SJSA1 (cell line): ENCODE data around the gene CYSRT1. TPM values are rescaled to one million over a fixed set of nuclear protein-coding genes. Genes with fewer than 3 reads are reported as not detected.

Experiments used
- DNase-seq, 2 experiments: peaks; one replicate each; pipeline ENCODE4 v3.0.0-alpha.2; 2015 to 2020; ENCODE audit warnings: low spot score in 2 of 2, low read depth in 1 of 2
- H3K27ac ChIP-seq: fragments of 250-450 bp; sonication (Bioruptor Pico); 2 replicates; pipeline ENCODE4 v1.5.1; 2020; ENCODE audit warnings: mild to moderate bottlenecking, moderate library complexity
- H3K27me3 ChIP-seq: fragments of 250-450 bp; sonication (Bioruptor Pico); replicated peaks from 2 replicates; pipeline ENCODE4 v1.5.1; 2020; ENCODE audit warnings: mild to moderate bottlenecking, moderate library complexity
- H3K36me3 ChIP-seq: fragments of 250-450 bp; sonication (Bioruptor Pico); 2 replicates; pipeline ENCODE4 v1.5.1; 2020; ENCODE audit warnings: mild to moderate bottlenecking
- H3K4me1 ChIP-seq: fragments of 250-450 bp; sonication (Bioruptor Pico); replicated peaks from 2 replicates; pipeline ENCODE4 v1.6.1; 2021; ENCODE audit warnings: mild to moderate bottlenecking
- H3K4me3 ChIP-seq: fragments of 250-450 bp; sonication (Bioruptor Pico); 2 replicates; pipeline ENCODE4 v1.5.1; 2020; ENCODE audit warnings: mild to moderate bottlenecking
- H3K9me3 ChIP-seq: fragments of 250-450 bp; sonication (Bioruptor Pico); replicated peaks from 2 replicates; pipeline ENCODE4 v1.5.1; 2020; ENCODE audit warnings: mild to moderate bottlenecking
- total RNA-seq: library from RNA; depleted of rRNA; stranded (reverse); fragments of >200 nt; shearing (Covaris generic); gene quantifications from 2 replicates; pipeline ENCODE4 v1.2.3, GENCODE V29; 2014

CYSRT1 gene
- total RNA-seq, 1 experiment from 2014 or later: 0.24 TPM

GRCh38 chr9:137247135-137247915, 22.4 kb downstream of the CYSRT1 start:
- H3K9me3 ChIP-seq: no peaks in the 10 kb centered on the region
- peaks cover 20% of the 10 kb centered on the region for H3K36me3 ChIP-seq
- H3K27me3 ChIP-seq: no peaks in the 10 kb centered on the region
- H3K4me3 ChIP-seq: no peak overlapping the region
- DNase-seq: no peak
- H3K4me1 ChIP-seq: peaks cover 17% of the 10 kb centered on the region
- no peak overlapping the region for H3K27ac ChIP-seq

- no peak for DNase-seq
- H3K9me3 ChIP-seq: no peaks in the 10 kb centered on the region
- H3K27me3 ChIP-seq: no peaks in the 10 kb centered on the region
- no peak overlapping the region for H3K27ac ChIP-seq
- H3K4me3 ChIP-seq: no peak overlapping the region
- peaks cover 11% of the 10 kb centered on the region for H3K4me1 ChIP-seq
- H3K36me3 ChIP-seq: peaks cover 15% of the 10 kb centered on the region
These were observed 22.9 kb downstream of the CYSRT1 start for GRCh38 chr9:137247916-137248175.

GRCh38 chr9:137250329-137251193, 25.6 kb downstream of the CYSRT1 start:
- Histone ChIP-seq H3K27ac (no peak overlapping the region), H3K27me3 (no peaks in the 10 kb centered on the region), H3K4me3 (no peak overlapping the region), H3K9me3 (no peaks in the 10 kb centered on the region), H3K4me1 (peaks cover 10% of the 10 kb centered on the region), H3K36me3 (peaks cover 4% of the 10 kb centered on the region)
- DNase-seq: no peak

GRCh38 chr9:137251194-137251461, 26.2 kb downstream of the CYSRT1 start, which contains the start of gene STPG3:
STPG3 (plus strand) TSS chr9:137251286; CDS start chr9:137251287, 1 bp downstream.
- Histone ChIP-seq H3K9me3 (no peaks in the 10 kb centered on the region), H3K4me1 (peaks cover 12% of the 10 kb centered on the region), H3K27ac (no peak within 1 kb of the TSS), H3K27me3 (no peaks in the 10 kb centered on the region), H3K36me3 (peaks cover 10% of the 10 kb centered on the region), H3K4me3 (no peak within 1 kb of the TSS)
- no peak for DNase-seq

GRCh38 chr9:137251490-137252268, 26.7 kb downstream of the CYSRT1 start:
- Histone ChIP-seq H3K4me3 (no peak overlapping the region), H3K9me3 (no peaks in the 10 kb centered on the region), H3K36me3 (peaks cover 16% of the 10 kb centered on the region), H3K4me1 (peaks cover 18% of the 10 kb centered on the region), H3K27me3 (no peaks in the 10 kb centered on the region), H3K27ac (no peak overlapping the region)
- no peak for DNase-seq

- Histone ChIP-seq H3K9me3 (no peaks in the 10 kb centered on the region), H3K4me1 (peaks cover 19% of the 10 kb centered on the region), H3K27me3 (no peaks in the 10 kb centered on the region), H3K36me3 (peaks cover 21% of the 10 kb centered on the region), H3K27ac (no peak overlapping the region), H3K4me3 (no peak overlapping the region)
- DNase-seq: no peak
These were observed 27.9 kb downstream of the CYSRT1 start for GRCh38 chr9:137252555-137253506.

GRCh38 chr9:137253717-137254623, 29.0 kb downstream of the CYSRT1 start:
- Histone ChIP-seq H3K4me1 (peaks cover 19% of the 10 kb centered on the region), H3K27me3 (no peaks in the 10 kb centered on the region), H3K4me3 (peak overlapping the region; percentile 99), H3K27ac (no peak overlapping the region), H3K36me3 (peaks cover 27% of the 10 kb centered on the region), H3K9me3 (no peaks in the 10 kb centered on the region)
- no peak for DNase-seq

GRCh38 chr9:137254624-137255447, 29.9 kb downstream of the CYSRT1 start, which contains the start of gene NELFB:
NELFB (plus strand) TSS chr9:137255327.
- no peaks in the 10 kb centered on the region for H3K27me3 ChIP-seq
- H3K4me3 ChIP-seq: peak within 1 kb of the TSS; percentile 99
- peaks cover 29% of the 10 kb centered on the region for H3K36me3 ChIP-seq
- H3K27ac ChIP-seq: peak within 1 kb of the TSS; percentile 34
- DNase-seq: peak; percentile 78 to 91
- peaks cover 19% of the 10 kb centered on the region for H3K4me1 ChIP-seq
- no peaks in the 10 kb centered on the region for H3K9me3 ChIP-seq

GRCh38 chr9:137255448-137256114, 30.6 kb downstream of the CYSRT1 start:
- H3K4me1 ChIP-seq: peaks cover 19% of the 10 kb centered on the region
- peak in 1 of 2 experiments; percentile 48 for DNase-seq
- peaks cover 31% of the 10 kb centered on the region for H3K36me3 ChIP-seq
- H3K27me3 ChIP-seq: no peaks in the 10 kb centered on the region
- no peaks in the 10 kb centered on the region for H3K9me3 ChIP-seq
- H3K4me3 ChIP-seq: peak overlapping the region; percentile 99
- H3K27ac ChIP-seq: peak overlapping the region; percentile 34

- Histone ChIP-seq H3K36me3 (peaks cover 32% of the 10 kb centered on the region), H3K4me3 (peak overlapping the region; percentile 99), H3K27me3 (no peaks in the 10 kb centered on the region), H3K4me1 (peaks cover 19% of the 10 kb centered on the region), H3K27ac (no peak overlapping the region), H3K9me3 (no peaks in the 10 kb centered on the region)
- no peak for DNase-seq
These were observed 31.4 kb downstream of the CYSRT1 start for GRCh38 chr9:137256362-137256761.

GRCh38 chr9:137256856-137257255, 31.9 kb downstream of the CYSRT1 start:
- Histone ChIP-seq H3K27me3 (no peaks in the 10 kb centered on the region), H3K4me1 (peaks cover 19% of the 10 kb centered on the region), H3K4me3 (no peak overlapping the region), H3K27ac (no peak overlapping the region), H3K9me3 (no peaks in the 10 kb centered on the region), H3K36me3 (peaks cover 32% of the 10 kb centered on the region)
- DNase-seq: no peak
